Smooth muscle cell of the brain vasculature (primary cell): ENCODE data around the gene NUMB.
"Not testable (repeated sequence)": the region's sequence is repeated elsewhere in the genome, so short reads cannot be mapped to it uniquely, and the experiment has no call there.

Source experiments
- DNase-seq: peaks from one replicate; pipeline ENCODE4 v3.0.0-alpha.2; 2012; ENCODE audit warnings: low read depth, low spot score

Gene NUMB

DNA sequence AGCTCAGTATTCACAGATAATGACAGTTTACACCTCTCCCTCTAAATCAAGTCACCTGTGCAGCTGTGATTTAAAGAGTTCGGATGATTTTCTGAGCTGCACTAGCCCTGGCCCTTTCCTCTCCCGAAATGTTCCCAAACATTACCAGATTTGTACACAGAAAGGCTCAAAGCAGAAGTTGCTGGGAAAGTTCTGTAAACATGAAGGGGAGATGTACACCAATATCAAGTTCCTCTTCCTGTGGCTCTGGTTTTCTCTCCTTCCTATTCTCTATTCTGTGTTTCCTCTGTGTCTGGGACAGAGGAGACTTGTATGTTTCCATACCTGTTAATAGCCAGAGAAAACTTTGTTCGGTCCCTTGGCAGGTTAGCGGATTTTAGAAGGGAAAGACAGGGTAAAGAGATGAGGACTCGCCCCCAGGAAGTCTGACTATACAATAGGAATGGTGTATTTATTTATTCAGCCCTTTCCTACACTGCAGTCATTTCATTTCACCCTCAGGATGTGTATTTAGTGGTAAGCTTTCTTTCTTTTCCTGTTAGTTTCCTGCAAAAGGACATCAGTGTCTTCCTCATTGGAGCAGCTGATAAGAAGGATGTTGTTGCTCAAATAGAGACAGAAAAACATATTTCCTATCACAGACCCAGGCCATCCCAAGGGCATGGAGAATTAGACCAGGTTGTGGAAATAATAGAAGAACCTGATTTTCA lies 7.6 kb upstream of the NUMB start:
- no peak for DNase-seq

GRCh38 chr14:73463411-73463810 lies 5.1 kb upstream of the NUMB start:
- DNase-seq, result no peak

- DNase-seq, result no peak
Observed at GRCh38 chr14:73462815-73463214, 4.5 kb upstream of the NUMB start.

- no peak for DNase-seq
Observed at GRCh38 chr14:73462048-73462715, 3.8 kb upstream of the NUMB start.

DNA sequence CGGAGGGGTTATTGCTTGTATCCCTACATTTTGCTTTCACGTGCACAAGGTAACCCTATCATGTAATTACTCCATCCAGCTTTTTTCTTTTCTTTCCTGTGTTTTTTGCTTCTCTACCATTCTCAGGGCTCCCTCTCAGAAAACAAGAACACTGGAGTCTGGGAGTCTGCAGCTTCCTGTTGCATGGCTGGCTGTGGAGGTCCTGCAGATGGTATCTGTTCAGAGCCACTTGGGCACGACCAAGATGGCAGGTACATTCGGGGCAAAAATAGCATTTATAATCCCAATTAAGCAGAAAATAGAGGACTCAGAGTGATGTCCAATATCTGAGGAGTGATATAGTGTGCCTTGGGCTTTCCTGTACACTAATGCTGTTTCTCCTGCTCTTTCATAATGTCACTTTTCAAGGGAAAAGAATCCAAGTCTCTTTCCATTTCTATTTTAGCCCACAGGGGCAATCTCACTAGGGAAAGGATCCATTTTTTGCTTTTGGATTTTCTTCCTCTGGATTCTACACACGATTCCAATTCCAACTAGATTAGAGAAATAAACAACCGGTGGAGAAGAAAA lies 3.2 kb upstream of the NUMB start:
- no peak for DNase-seq

DNA sequence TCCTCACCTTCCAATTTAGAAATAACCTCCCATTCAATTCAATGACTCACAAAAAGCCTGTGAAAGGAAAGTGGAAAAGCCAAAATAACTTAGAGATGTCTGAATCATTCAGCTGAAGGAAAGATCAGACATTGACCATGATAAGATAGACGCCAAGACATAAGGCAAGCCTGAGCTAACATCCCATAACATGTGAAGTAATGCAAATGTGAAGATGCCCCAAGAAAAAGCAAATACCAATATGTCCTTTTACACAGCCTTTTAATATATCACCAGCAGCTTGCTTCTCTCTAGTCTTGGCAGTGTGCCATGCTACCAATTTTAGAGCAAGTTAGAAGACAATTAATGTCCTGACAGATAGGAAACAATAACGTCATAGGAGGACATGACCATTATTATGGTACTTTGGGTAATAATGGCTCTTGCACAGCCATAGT lies 2.4 kb upstream of the NUMB start:
- DNase-seq, result no peak

DNA sequence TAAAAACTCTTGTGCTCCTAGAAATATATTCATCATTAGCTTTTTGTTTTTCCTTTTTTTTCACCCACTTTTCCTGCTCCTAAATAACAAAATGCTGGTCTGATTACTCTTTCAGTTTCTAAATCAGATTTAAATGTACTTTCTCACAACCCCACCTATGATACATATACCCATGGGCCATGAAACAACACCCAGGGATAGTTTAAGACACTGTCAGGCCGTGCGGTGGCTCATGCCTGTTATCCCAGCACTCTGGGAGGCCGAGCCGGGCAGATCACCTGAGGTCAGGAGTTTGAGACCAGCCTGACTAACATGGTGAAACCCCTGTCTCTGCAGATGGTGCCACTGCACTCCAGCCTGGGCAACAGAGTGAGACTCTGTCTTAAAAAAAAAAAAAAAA lies 1.6 kb upstream of the NUMB start:
- DNase-seq, result no peak

DNA sequence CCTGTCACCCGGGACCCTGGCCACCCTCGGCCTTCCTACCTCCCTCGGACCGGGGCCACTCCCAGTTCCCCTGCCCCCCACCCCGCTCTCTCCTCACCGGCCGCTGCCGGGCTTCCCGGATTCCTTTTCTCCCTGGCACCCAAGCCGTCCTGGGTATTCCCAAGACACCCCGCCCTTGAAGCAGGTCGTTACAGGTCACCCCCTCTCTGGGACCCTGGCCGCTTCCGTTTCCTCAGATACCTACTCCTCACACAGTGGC lies 493 bp downstream of the NUMB start:
- no peak for DNase-seq

DNA sequence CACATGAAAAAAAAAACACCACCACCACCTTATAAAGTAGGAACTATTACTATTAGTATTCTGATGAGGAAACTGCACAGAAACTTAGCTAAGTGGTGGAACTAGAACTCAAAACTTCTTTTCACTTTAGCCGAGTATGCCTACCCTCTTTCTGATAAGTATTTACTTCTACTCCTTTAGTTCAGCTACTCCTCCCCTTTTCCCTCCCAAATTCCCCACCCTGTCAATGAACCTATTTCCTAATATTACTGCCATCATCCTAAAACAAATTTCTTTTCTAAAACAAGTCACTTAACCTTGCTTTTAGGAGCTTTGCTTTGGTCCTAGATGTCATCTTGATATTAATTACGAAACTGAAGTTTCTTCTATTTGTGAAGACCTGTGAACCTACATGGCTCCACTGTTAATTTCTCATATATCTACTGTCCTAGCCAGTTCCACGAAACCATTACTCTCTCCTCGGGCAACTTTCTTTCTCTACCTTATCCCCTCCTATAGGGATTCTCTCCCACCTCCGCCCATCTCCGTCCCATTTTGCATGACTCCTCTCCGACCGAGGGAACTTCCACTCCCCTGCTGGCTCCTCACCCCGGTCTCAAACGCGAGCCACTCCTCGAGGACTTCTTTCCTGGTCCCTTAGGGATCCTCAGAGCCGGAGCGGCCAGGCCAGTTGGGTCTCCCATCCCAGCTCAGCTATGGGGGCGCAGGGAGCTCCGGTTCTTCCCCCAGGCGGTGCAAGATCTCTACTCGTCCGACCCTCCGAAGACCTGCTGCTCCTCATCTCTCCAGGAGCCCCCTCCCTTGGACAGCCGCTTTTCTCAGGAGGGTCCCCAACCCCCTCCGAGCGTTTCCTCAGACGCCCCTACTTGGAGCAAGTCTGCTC lies 1.1 kb downstream of the NUMB start:
- DNase-seq, result no peak

DNA sequence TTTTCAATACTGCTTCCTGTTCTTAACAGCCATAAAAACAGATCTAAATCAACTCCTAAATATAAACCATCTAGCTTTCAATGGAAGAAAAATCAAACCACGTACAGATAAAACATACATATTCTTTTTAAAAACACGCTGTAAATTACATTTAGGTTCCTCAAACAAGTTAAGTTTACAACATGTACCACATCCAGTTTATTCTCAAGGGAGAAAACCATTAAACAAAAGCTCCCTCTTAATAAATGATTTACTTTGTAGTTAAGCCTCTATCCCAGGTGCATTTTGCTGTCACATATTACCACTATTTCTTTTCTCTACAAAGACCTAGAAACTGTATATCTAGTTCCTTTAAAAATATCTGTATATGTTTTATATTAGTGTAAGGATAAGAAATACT lies 3.1 kb downstream of the NUMB start:
- no peak for DNase-seq

DNA sequence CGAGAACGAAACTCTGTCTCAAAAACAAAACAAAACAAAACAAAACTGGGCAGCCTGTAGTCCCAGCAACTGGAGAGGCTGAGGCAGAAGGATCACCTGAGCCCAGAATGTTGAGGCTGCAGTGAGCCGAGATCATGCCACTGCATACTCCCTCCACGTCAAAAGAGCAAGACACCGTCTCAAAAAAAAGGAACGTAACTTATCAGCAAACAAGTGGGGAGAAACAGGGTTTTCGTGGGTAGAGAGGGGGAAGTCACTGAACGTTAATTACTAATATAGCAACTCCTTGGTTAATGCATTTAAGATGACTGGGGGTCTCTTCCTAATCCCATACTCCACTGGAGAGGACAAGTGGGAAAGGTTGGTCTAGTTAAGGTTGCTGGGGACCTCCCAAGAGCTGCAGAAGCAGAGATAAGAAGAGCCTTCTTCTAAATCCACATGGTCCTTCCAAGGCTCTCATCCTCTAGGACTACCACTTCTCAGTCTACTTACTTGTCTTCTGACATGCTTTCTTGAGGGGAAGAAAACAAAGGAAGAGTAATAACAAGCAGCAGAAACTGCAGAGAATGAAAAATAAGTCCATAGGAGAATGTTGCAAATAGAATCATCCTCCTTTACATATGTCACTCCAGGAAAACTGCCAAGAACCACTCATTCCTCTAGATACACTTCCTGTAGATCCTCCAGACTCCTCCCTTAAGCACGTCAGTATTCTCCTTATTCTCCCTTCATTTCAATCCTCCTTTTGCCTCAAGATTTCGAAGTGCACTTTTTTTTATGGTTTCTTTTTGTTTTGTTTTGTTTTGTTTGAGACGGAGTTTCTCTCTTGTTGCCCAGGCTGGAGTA lies 5.8 kb downstream of the NUMB start:
- peak; percentile 62 for DNase-seq

GRCh38 chr14:73443758-73444157 lies 14.6 kb downstream of the NUMB start:
- DNase-seq, result no peak

DNA sequence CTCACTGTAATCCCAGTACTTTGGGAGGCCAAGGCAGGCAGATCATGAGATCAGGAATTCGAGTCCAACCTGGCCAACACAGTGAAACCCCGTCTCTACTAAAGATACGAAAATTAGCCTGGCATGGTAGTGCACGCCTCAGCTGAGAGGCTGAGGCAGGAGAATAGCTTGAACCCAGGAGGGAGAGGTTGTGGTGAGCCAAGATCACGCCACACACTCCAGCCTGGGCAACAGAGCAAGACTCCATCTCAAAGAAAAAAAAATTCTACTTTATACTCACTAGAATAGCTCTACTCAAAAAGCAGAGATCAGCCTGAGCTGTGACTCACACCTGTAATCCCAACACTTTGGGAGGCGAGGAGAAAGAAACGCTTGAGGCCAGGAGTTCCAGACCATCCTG lies 17.1 kb downstream of the NUMB start:
- no peak for DNase-seq

GRCh38 chr14:73438993-73439392 lies 19.4 kb downstream of the NUMB start:
- DNase-seq, result no peak

- no peak for DNase-seq
Observed at GRCh38 chr14:73437206-73437605, 21.1 kb downstream of the NUMB start.

DNA sequence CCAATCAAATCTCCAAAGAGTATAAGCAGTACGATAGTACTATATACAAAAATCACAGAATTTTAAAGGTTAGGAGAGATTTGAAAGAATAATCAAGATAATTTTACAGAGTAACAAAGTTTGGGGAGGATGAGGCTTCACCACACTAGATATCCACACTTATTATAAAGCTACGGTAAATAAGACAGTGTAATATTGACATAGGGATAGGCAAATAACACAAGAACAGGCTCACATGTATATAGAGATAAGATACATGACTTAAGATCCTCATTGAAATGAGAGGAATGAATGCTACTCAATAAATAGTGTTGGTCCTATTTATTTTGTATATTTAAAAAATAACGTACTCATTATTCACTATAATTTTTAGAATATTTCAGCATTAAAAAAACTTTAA lies 26.2 kb downstream of the NUMB start:
- DNase-seq, result no peak

- DNase-seq, result no peak
Observed at GRCh38 chr14:73428353-73428824, 30.0 kb downstream of the NUMB start.

DNA sequence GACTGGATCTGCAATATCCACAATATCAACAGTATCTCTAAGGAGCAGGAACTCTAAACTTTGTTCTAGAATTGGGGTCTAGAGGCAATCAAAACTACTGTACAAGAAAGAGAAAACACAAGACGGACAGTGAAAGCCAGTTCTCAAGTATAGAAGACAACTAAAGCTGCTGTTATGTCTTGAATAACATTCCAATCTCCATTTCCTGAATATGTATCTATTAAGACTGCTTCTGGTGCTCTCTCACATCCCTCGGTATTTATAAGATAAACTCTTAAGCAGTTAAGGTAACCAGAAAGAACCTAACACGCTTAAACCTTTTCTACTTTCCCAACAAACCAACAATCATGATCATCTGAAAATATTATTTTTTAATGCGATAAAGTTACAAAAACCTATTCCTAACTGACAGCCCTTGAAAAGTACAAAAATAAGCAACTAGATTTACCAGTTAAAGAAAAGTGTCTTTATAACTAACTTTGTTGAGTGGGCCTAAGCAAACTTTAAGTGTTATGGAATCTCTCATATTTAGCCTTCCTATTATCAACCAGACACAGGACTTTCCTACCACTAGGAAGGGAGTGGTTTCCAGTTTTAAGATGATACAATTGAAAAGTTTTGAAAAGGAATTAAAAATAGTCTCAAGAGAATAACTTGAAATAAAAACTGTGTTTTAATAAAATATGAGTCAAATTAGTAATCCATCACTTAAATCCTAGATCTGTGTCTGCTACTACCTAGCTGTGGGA lies 30.7 kb downstream of the NUMB start:
- no peak for DNase-seq

- DNase-seq, result peak; percentile 57
Observed at GRCh38 chr14:73426877-73427276, 31.5 kb downstream of the NUMB start.

DNA sequence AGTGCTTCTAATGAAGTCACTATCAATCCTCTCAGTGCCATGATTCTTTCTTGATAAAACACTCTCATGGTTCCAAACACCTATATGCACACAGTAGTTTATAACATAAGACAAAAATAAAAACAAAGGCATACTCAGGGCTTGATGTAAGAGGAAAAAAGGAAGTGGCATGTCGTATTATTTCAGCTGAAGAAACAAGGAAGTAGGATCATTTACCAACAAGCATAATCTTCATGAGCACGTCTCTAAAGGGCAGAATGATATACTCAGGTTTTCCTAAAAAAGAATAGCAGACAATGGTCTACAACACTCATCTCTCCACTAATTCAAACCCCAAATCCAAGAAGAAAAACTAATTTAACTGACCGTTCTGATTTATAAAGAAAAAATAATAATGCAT lies 33.9 kb downstream of the NUMB start:
- DNase-seq, result no peak

DNA sequence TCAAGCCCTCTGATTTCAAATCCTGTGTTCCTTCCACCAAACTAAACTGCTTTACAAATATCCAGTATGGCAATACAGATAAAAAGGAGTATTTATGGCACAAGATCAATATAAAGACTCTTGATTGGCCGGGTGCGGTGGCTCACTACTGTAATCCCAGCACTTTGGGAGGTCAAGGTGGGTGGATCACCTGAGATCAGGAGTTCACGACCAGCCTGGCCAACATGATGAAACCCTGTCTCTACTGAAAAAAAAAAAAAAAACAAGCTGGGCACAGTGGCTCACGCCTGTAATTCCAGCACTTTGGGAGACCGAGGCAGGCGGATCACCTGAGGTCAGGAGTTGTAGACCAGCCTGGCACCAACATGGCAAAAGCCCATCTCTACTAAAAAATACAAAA lies 35.3 kb downstream of the NUMB start:
- DNase-seq, result not testable (repeated sequence)
